ENCODE results near the gene CPXM1. TPM values are rescaled to one million over a fixed set of nuclear protein-coding genes. Genes with fewer than 3 reads are reported as not detected.

CPXM1 gene
- polyA plus RNA-seq, 1 donor (not counting 4 experiments of a cell fraction or from before 2014, with no cell fraction given), result not detected

GRCh38 chr20:2754424-2754823, 46.0 kb downstream of the CPXM1 start:
- dilution Hi-C loops (cut with MboI; ENCODE audit: extremely low pct_ligation_motif_present, low sequenced_read_pairs), result no loop called here
- H4K20me1 ChIP-seq (ENCODE audit: control insufficient read depth, extremely low read depth, insufficient read depth, low read length), result no peaks in the 10 kb centered on the region
- H3K27ac ChIP-seq (ENCODE audit: control insufficient read depth, insufficient read depth, low read length), result no peak overlapping the region
- no peaks in the 10 kb centered on the region for H3K9me1 ChIP-seq (ENCODE audit: control insufficient read depth, extremely low read depth, insufficient read depth, low read length)
- no peak overlapping the region for H3K4me2 ChIP-seq (ENCODE audit: control insufficient read depth, extremely low read depth, insufficient read depth, low read depth, low read length)
- H3K9me3 ChIP-seq (ENCODE audit: control insufficient read depth, low read depth, low read length), result no peaks in the 10 kb centered on the region
- H3K4me1 ChIP-seq (ENCODE audit: control insufficient read depth, extremely low read depth, insufficient read depth, low read length), result no peaks in the 10 kb centered on the region
- H2AFZ ChIP-seq (ENCODE audit: control insufficient read depth, low read length), result no peak overlapping the region
- no peak for DNase-seq (ENCODE audit: low read depth, low spot score)
- TF ChIP-seq EZH2 (IDR thresholded peaks at IDR 0.05; ENCODE audit: low read length) (no peak), CTCF (optimal IDR thresholded peaks at IDR 0.05 in 1 of 3, IDR thresholded peaks at IDR 0.05 in 1 of 3, conservative IDR thresholded peaks at IDR 0.05 in 1 of 3; ENCODE audit: extremely low read depth in 1 of 3, insufficient read depth in 2 of 3, low read length in 3 of 3) (no peak)
- H3K9ac ChIP-seq (ENCODE audit: control insufficient read depth, extremely low read depth, insufficient read depth, low read length), result no peak overlapping the region
- H3K27me3 ChIP-seq (ENCODE audit: control insufficient read depth, extremely low read depth, insufficient read depth, low read length), result peaks cover 75% of the 10 kb centered on the region
- no peaks in the 10 kb centered on the region for H3K79me2 ChIP-seq (ENCODE audit: control insufficient read depth, insufficient read depth, low read length)
- H3K36me3 ChIP-seq (ENCODE audit: control insufficient read depth in 2 of 2, extremely low read depth in 1 of 2, insufficient read depth in 2 of 2, low read length in 2 of 2), result no peaks in the 10 kb centered on the region
- FAIRE-seq, result no peak
- H3K4me3 ChIP-seq (ENCODE audit: control insufficient read depth in 2 of 3, extremely low read depth in 1 of 3, insufficient read depth in 2 of 3, low read depth in 1 of 3, low read length in 3 of 3), result no peak overlapping the region

GRCh38 chr20:2753461-2754040, 46.9 kb downstream of the CPXM1 start:
- no peak overlapping the region for H2AFZ ChIP-seq (ENCODE audit: control insufficient read depth, low read length)
- peaks cover 77% of the 10 kb centered on the region for H3K27me3 ChIP-seq (ENCODE audit: control insufficient read depth, extremely low read depth, insufficient read depth, low read length)
- H4K20me1 ChIP-seq (ENCODE audit: control insufficient read depth, extremely low read depth, insufficient read depth, low read length), result no peaks in the 10 kb centered on the region
- no peaks in the 10 kb centered on the region for H3K9me3 ChIP-seq (ENCODE audit: control insufficient read depth, low read depth, low read length)
- FAIRE-seq (no peak), DNase-seq (ENCODE audit: low read depth, low spot score) (no peak)
- H3K9ac ChIP-seq (ENCODE audit: control insufficient read depth, extremely low read depth, insufficient read depth, low read length), result no peak overlapping the region
- no peak overlapping the region for H3K27ac ChIP-seq (ENCODE audit: control insufficient read depth, insufficient read depth, low read length)
- no peaks in the 10 kb centered on the region for H3K36me3 ChIP-seq (ENCODE audit: control insufficient read depth in 2 of 2, extremely low read depth in 1 of 2, insufficient read depth in 2 of 2, low read length in 2 of 2)
- dilution Hi-C loops (cut with MboI; ENCODE audit: extremely low pct_ligation_motif_present, low sequenced_read_pairs), result no loop called here
- no peak overlapping the region for H3K4me2 ChIP-seq (ENCODE audit: control insufficient read depth, extremely low read depth, insufficient read depth, low read depth, low read length)
- no peak for TF ChIP-seq EZH2 (IDR thresholded peaks at IDR 0.05; ENCODE audit: low read length)
- TF ChIP-seq CTCF (optimal IDR thresholded peaks at IDR 0.05 in 1 of 3, IDR thresholded peaks at IDR 0.05 in 1 of 3, conservative IDR thresholded peaks at IDR 0.05 in 1 of 3; ENCODE audit: extremely low read depth in 1 of 3, insufficient read depth in 2 of 3, low read length in 3 of 3), result no peak
- H3K9me1 ChIP-seq (ENCODE audit: control insufficient read depth, extremely low read depth, insufficient read depth, low read length), result no peaks in the 10 kb centered on the region
- no peak overlapping the region for H3K4me3 ChIP-seq (ENCODE audit: control insufficient read depth in 2 of 3, extremely low read depth in 1 of 3, insufficient read depth in 2 of 3, low read depth in 1 of 3, low read length in 3 of 3)
- H3K79me2 ChIP-seq (ENCODE audit: control insufficient read depth, insufficient read depth, low read length), result no peaks in the 10 kb centered on the region
- H3K4me1 ChIP-seq (ENCODE audit: control insufficient read depth, extremely low read depth, insufficient read depth, low read length), result no peaks in the 10 kb centered on the region

Data from keratinocyte (primary cell).